Activated CD4-positive, CD25-positive, alpha-beta regulatory T cell (primary cell): ENCODE measurements around the gene PPP3CA.
"Not testable (repeated sequence)": the region's sequence is repeated elsewhere in the genome, so short reads cannot be mapped to it uniquely, and the experiment has no call there.

Experiments
- DNase-seq, 4 experiments: peaks; one replicate each; lab custom pipeline; 2025; lab: John Stamatoyannopoulos, UW

PPP3CA gene

GRCh38 chr4:101141855-101142254 is 205.5 kb downstream of the PPP3CA start:
- no peak for DNase-seq

DNA sequence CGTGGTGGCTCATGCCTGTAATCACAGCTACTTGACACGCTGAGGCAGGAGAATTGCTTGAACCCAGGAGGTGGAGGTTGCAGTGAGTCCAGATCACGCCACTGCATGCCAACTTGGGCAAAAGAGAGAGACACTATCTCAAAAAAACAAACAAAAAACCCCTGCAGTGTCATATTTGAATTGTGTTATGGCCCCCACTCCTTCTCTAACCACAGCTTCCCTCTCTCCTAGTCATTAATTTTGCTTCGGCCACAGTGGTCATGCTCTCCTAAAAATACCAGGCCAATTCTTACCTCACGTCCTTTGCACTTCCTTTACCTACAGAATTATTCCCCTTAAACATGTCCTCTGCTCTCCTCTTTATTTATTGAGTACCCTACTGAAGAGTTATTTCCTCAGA is 206.1 kb downstream of the PPP3CA start:
- no peak for DNase-seq

DNA sequence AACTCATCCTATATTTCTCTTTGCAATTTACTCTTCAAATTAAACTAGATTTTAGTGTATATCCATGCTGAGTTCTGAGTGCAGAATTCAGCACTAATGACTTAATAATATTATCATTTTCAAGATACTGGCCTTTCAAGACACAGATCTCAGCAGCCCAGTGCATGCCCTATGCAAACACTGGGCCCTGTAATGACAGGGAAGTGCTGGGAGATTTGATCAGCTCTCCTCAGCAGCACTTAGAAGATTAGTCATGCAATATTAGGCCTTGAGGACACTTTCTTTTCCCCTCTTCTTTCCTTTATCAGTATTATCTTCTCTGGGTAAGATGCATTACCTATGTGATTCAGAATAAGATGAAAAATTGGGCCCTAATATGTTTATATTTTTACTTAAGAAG is 207.1 kb downstream of the PPP3CA start:
- DNase-seq = no peak

- DNase-seq = no peak
Observed at GRCh38 chr4:101136373-101137370, 210.7 kb downstream of the PPP3CA start.

DNA sequence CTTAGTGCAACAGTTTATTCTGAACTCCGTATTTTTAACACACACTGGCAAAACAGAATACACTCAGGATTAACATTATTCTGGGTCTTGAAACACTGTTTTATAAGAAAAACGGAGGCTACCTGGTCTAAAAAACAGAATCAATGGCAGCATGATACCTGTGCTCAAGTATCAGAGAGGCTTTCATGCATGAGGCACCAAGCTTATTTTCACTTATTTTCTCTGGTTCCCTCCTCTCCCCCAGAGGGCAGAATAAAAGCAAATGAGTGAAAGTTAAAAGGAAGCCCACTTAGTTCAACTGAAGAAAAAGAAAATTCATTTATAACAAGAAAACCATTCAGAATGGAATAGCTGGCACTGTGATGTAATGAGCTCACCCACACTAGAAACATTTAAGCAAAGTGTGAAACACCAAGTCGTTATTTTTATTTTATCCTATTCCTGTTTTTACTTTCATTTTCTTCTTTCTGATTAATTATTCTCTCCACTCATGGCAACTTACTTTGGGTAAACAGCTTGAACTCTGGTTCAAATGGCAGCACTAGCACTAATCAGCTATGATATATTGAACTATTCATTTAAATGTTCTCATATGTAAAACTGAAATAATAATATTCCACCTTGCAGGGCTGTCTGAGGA is 211.8 kb downstream of the PPP3CA start:
- no peak for DNase-seq

GRCh38 chr4:101131058-101131457 is 216.3 kb downstream of the PPP3CA start:
- not testable (repeated sequence) for DNase-seq

DNA sequence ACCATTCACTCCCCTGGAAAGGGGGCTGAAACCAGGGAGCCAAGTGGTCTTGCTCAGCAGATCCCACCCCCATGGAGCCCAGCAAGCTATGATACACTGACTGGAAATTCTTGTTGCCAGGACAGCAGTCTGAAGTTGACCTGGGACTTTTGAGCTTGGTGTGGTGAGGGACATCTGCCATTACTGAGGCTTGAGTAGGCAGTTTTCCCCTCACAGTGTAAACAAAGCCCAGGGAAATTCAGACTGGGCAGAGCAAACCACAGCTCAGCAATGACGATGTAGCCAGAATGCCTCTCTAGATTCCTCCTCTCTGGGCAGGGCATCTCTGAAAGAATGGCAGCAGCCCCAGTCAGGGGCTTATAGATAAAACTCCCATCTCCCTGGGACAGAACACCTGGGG is 218.4 kb downstream of the PPP3CA start:
- DNase-seq = not testable (repeated sequence)

DNA sequence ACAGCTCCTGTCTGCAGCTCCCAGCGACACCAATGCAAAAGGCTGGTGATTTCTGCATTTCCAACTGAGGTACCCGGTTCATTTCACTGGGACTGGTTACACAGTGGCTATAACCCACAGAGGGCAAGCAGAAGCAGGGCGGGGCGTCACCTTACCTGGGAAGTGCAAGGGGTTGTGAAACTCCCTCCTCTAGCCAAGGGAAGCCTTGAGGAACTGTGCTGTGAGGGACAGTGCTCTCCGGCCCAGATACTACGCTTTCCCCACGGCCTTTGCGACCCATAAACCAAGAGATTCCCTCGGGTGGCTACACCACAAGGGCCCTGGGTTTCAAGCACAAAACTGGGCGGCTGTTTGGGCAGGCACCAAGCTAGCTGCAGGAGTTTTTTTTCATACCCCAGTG is 218.9 kb downstream of the PPP3CA start:
- DNase-seq = no peak

DNA sequence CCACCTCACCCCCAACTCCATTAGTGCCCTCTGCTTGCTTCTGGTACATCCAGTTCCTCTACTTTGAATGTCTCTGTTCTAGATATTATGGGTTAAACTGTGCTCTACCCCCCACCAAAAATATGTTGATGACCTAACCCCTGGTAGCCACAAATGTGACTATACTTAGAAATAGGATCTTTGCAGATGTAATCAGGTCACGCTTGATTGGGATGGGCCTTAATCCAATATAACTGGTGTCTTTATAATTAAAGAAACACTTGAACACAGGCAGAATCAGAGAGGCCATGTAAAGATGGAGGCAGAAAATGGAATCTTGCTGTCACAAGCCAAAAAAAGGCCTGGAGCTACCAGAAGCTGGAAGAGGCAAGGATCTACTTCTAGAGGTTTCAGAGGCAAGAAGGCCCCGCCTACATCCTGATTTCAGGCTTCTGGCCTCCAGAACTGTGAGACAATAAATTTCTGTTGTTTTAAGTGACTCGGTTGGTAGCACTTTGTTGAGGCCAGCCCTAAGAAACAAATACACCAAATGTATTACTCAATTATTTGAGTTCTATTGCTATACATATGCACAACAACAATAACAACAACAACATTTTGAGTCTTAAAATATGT is 220.0 kb downstream of the PPP3CA start:
- DNase-seq = no peak

GRCh38 chr4:101126059-101126458 is 221.3 kb downstream of the PPP3CA start:
- DNase-seq = no peak

DNA sequence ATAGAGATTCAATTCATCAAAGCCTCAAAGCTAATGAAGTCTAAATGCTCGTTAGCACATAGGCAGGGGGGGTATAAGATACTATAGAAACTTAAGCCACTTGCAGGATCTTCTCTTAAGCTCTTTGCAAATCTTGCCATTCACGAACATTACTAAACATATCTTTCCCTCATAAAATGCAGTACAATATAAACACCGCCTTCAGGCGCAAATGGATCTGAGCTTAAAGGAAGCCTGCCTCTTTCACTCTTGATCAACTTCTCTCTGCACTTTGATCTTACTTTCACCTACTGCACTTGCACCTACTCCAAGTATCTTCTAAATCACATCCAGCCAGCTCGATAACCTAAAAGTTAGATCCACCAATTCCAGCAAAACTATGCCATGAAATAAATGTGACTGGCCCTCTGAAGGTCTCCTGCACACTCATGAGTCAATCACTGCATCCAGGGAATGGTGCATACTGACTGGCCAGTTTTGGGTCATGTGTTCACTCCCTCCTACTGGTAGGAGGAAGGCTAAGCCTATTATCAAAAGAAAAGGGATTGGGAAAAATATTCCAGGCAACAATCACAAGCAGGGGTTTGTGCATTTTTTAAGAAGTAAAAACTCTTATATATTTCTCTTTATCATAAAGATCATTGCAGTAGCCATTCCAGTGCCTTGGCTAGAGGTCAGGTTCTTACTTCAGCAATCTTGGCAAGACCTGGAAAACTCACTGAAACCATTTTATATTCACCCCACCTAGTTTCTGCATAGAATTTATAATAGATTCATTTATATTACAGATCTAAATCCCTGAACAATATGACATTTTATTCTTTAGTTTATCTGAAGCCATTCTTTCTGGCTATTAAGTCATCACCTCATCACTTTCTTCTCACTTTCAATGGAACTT is 222.0 kb downstream of the PPP3CA start:
- no peak for DNase-seq

GRCh38 chr4:101123231-101123630 is 224.1 kb downstream of the PPP3CA start:
- DNase-seq = no peak

DNA sequence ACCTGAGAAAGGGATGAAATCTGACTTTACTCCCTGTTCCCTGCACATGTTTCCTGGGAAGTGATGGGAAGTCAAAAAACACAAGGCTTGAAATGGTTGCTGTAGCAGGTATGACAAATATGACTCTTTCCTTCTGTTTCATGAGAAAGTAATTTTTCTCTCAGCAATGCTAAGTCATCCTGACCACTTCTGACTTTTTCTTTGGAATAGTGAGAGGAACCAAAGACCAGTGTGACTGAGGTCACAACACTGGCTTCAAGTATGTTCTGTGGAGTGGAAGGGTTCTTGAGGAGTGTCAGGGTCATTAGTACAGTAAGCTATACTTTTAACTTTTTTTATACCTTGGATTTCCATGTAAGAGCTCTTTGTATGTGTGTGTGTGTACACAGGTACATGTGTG is 225.3 kb downstream of the PPP3CA start:
- DNase-seq = no peak

- DNase-seq = no peak
Observed at GRCh38 chr4:101119141-101119540, 228.2 kb downstream of the PPP3CA start.

- no peak for DNase-seq
Observed at GRCh38 chr4:101118617-101119016, 228.7 kb downstream of the PPP3CA start.

GRCh38 chr4:101115887-101116286 is 231.4 kb downstream of the PPP3CA start:
- DNase-seq = no peak

- no peak for DNase-seq
Observed at GRCh38 chr4:101114936-101115372, 232.4 kb downstream of the PPP3CA start.

GRCh38 chr4:101104312-101105052 is 242.8 kb downstream of the PPP3CA start:
- DNase-seq = no peak

- DNase-seq = no peak
Observed at GRCh38 chr4:101103381-101104142, 243.8 kb downstream of the PPP3CA start.

DNA sequence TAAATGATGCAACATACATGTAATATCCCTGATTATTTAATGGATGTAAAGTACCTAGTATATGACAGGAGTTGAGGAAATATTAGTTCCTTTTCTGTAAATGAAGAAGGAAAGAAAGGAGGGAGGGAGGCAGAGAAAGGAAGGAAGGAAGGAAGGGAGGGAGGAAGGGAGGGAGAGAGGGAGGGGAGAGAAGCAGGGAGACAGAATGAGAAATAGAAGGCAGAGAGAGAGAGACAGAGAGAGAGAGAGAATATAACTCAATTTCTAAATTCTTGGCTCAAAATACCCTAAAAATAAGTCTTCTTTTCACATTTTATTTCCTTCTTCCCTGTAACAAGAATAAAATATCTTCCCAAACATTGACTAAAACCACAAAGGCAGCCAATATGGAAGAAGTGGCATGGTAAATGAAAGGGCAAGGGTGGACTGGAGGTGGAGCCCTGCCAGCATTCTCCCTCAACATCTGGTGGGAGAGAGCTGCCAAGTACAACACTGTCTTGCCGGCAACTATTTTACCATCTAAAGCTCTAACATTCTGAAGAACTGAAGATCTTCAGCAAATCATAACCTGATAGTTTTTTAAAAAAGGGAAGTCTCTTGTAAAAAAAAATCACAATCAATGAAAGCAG is 245.1 kb downstream of the PPP3CA start:
- DNase-seq = no peak
